Fibroblast of skin of right quadriceps (primary cell): ENCODE measurements around the gene FRAS1.
"Not testable (repeated sequence)": the region's sequence is repeated elsewhere in the genome, so short reads cannot be mapped to it uniquely, and the experiment has no call there.

Source experiments
- DNase-seq: peaks from one replicate; pipeline ENCODE4 v3.0.0-alpha.2; 2013

Gene FRAS1

GRCh38 chr4:78527103-78527502 is 470.0 kb downstream of the FRAS1 start:
- no peak for DNase-seq

- no peak for DNase-seq
Measured at GRCh38 chr4:78527555-78527954, 470.4 kb downstream of the FRAS1 start.

GRCh38 chr4:78528327-78528726 is 471.2 kb downstream of the FRAS1 start:
- DNase-seq = peak; percentile 69

- peak; percentile 71 for DNase-seq
Measured at GRCh38 chr4:78529569-78530209, 472.6 kb downstream of the FRAS1 start.

- DNase-seq = no peak
Measured at GRCh38 chr4:78532046-78532445, 474.9 kb downstream of the FRAS1 start.

GRCh38 chr4:78533854-78534253 is 476.7 kb downstream of the FRAS1 start:
- DNase-seq = no peak

GRCh38 chr4:78534286-78534955 is 477.3 kb downstream of the FRAS1 start:
- DNase-seq = no peak

GRCh38 chr4:78542373-78542772 is 485.2 kb downstream of the FRAS1 start:
- no peak for DNase-seq

GRCh38 chr4:78543424-78544125 is 486.5 kb downstream of the FRAS1 start:
- DNase-seq = peak; percentile 39

GRCh38 chr4:78544678-78545077 is 487.6 kb downstream of the FRAS1 start:
- peak; percentile 32 for DNase-seq

- DNase-seq = peak; percentile 28
Measured at GRCh38 chr4:78545275-78546246, 488.4 kb downstream of the FRAS1 start.

GRCh38 chr4:78547899-78548298 is 490.8 kb downstream of the FRAS1 start:
- DNase-seq = not testable (repeated sequence)

GRCh38 chr4:78548889-78549288 is 491.8 kb downstream of the FRAS1 start:
- not testable (repeated sequence) for DNase-seq

- no peak for DNase-seq
Measured at GRCh38 chr4:78551420-78552351, 494.6 kb downstream of the FRAS1 start, which contains the start of gene ANXA3. TSS of gene ANXA3 (plus strand) at chr4:78551770. CDS start at chr4:78554474, 2,704 bp downstream.

- DNase-seq = peak; percentile 24
Measured at GRCh38 chr4:78552389-78553042, 495.4 kb downstream of the FRAS1 start.

- no peak for DNase-seq
Measured at GRCh38 chr4:78553043-78553396, 495.9 kb downstream of the FRAS1 start.

GRCh38 chr4:78553529-78554060 is 496.5 kb downstream of the FRAS1 start:
- no peak for DNase-seq

GRCh38 chr4:78556665-78557064 is 499.5 kb downstream of the FRAS1 start:
- DNase-seq = no peak

- DNase-seq = no peak
Measured at GRCh38 chr4:78557841-78558240, 500.7 kb downstream of the FRAS1 start.

GRCh38 chr4:78558410-78558809 is 501.3 kb downstream of the FRAS1 start:
- DNase-seq = no peak
